ENCODE results near the gene CCDC47. TPM values are rescaled to one million over a fixed set of nuclear protein-coding genes. Genes with fewer than 3 reads are reported as not detected.

Gene CCDC47
- total and polyA plus RNA-seq, 2 of the 13 experiments (the other 11 are each of a cell fraction or from before 2014, with no cell fraction given) = 59.3 to 99.5 TPM

GRCh38 chr17:63775420-63775819 lies 2.0 kb upstream of the CCDC47 start:
- in situ Hi-C loops (cut with HindIII; ENCODE audit: extremely low pct_ligation_motif_present, low pct_unique_long_range_greater_than_20kb) = no loop called here
- peaks cover 0 to 6% of the 10 kb centered on the region in 2 experiments; a peak in 1 of 5 replicates for H3K27me3 ChIP-seq (ENCODE audit: control insufficient read depth in 1 of 2, insufficient read depth in 2 of 2, low read length in 2 of 2)
- H3K36me3 ChIP-seq (replicated peaks in 1 of 2; ENCODE audit: control insufficient read depth in 1 of 2, insufficient read depth in 2 of 2, low read length in 2 of 2) = peaks cover 8 to 36% of the 10 kb centered on the region in 2 experiments
- 20% methylated on average over 8 of the region's 8 CpGs for WGBS (ENCODE audit: low lambda C conversion rate)
- DNase-seq (ENCODE audit: low spot score) = no peak
- H2AFZ ChIP-seq (ENCODE audit: low read length) = no peak overlapping the region
- peaks cover 50% of the 10 kb centered on the region for H4K20me1 ChIP-seq (ENCODE audit: insufficient read depth, low read length)
- H3K79me2 ChIP-seq (ENCODE audit: insufficient read depth, low read length) = peaks cover 89% of the 10 kb centered on the region
- H3K4me1 ChIP-seq (ENCODE audit: insufficient read depth, low read length) = peaks cover 59% of the 10 kb centered on the region
- ChIA-PET CTCF (ENCODE audit: low intra/inter-chr PET ratio, low total read pairs) (no interaction called here), POLR2A (interaction anchor here (3.7 to 5.0 kb wide), 3 partner anchors 10 to 51 kb away, joined by 35 to 77 read pairs (median 72); partner anchors contain the start of genes PSMC5 and STRADA)
- H3K9me3 ChIP-seq (ENCODE audit: low read length) = no peaks in the 10 kb centered on the region
- H3K27ac ChIP-seq (ENCODE audit: extremely low read length, insufficient read depth, low read length) = peak overlapping the region; percentile 100
- H3K4me2 ChIP-seq (ENCODE audit: low read depth, low read length) = peak overlapping the region; percentile 84
- peak overlapping the region; percentile 98 for H3K9ac ChIP-seq (ENCODE audit: insufficient read depth, low read depth, low read length)
- TF ChIP-seq ZNF800 (CRISPR knock-in tag; IDR thresholded peaks at IDR 0.05) (0 out of 2 replicates have a peak, but pooled peaks have one; percentile 42), STAT5B (CRISPR knock-in tag; IDR thresholded peaks at IDR 0.05) (no peak), ZBTB3 (CRISPR knock-in tag; IDR thresholded peaks at IDR 0.05; ENCODE audit: borderline replicate concordance, low read depth) (no peak), BCLAF1 (IDR thresholded peaks at IDR 0.05) (no peak), NCOA2 (CRISPR knock-in tag; IDR thresholded peaks at IDR 0.05) (no peak)
- TF ChIP-seq, protein P1, sequence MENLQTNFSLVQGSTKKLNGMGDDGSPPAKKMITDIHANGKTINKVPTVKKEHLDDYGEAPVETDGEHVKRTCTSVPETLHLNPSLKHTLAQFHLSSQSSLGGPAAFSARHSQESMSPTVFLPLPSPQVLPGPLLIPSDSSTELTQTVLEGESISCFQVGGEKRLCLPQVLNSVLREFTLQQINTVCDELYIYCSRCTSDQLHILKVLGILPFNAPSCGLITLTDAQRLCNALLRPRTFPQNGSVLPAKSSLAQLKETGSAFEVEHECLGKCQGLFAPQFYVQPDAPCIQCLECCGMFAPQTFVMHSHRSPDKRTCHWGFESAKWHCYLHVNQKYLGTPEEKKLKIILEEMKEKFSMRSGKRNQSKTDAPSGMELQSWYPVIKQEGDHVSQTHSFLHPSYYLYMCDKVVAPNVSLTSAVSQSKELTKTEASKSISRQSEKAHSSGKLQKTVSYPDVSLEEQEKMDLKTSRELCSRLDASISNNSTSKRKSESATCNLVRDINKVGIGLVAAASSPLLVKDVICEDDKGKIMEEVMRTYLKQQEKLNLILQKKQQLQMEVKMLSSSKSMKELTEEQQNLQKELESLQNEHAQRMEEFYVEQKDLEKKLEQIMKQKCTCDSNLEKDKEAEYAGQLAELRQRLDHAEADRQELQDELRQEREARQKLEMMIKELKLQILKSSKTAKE (CRISPR knock-in tag; IDR thresholded peaks at IDR 0.05; ENCODE audit: borderline replicate concordance) = no peak
- TF ChIP-seq, protein P2, sequence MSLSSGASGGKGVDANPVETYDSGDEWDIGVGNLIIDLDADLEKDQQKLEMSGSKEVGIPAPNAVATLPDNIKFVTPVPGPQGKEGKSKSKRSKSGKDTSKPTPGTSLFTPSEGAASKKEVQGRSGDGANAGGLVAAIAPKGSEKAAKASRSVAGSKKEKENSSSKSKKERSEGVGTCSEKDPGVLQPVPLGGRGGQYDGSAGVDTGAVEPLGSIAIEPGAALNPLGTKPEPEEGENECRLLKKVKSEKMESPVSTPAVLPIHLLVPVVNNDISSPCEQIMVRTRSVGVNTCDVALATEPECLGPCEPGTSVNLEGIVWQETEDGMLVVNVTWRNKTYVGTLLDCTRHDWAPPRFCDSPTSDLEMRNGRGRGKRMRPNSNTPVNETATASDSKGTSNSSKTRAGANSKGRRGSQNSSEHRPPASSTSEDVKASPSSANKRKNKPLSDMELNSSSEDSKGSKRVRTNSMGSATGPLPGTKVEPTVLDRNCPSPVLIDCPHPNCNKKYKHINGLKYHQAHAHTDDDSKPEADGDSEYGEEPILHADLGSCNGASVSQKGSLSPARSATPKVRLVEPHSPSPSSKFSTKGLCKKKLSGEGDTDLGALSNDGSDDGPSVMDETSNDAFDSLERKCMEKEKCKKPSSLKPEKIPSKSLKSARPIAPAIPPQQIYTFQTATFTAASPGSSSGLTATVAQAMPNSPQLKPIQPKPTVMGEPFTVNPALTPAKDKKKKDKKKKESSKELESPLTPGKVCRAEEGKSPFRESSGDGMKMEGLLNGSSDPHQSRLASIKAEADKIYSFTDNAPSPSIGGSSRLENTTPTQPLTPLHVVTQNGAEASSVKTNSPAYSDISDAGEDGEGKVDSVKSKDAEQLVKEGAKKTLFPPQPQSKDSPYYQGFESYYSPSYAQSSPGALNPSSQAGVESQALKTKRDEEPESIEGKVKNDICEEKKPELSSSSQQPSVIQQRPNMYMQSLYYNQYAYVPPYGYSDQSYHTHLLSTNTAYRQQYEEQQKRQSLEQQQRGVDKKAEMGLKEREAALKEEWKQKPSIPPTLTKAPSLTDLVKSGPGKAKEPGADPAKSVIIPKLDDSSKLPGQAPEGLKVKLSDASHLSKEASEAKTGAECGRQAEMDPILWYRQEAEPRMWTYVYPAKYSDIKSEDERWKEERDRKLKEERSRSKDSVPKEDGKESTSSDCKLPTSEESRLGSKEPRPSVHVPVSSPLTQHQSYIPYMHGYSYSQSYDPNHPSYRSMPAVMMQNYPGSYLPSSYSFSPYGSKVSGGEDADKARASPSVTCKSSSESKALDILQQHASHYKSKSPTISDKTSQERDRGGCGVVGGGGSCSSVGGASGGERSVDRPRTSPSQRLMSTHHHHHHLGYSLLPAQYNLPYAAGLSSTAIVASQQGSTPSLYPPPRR (CRISPR knock-in tag; IDR thresholded peaks at IDR 0.05; ENCODE audit: borderline replicate concordance) = no peak
- no peak for ATAC-seq
- BruUV-seq (replicated peaks) = no TSS peak
- intact Hi-C loops (cut with micrococcal nuclease; ENCODE audit: unreplicated experiment) = loop anchor here (10.0 kb wide), 1 partner anchor 351 kb away; no protein-coding TSS in a partner anchor
- peak overlapping the region; percentile 93 to 99 (median 94) for H3K4me3 ChIP-seq (replicated peaks in 1 of 3; ENCODE audit: insufficient read depth in 1 of 3, low read depth in 2 of 3, low read length in 3 of 3)
- FAIRE-seq = no peak
